Activated CD8-positive, alpha-beta memory T cell treated with anti-CD3 and anti-CD28 coated beads, Interleukin-2, amount 50 U/mL, for 24 hours (primary cell): ENCODE data around the gene SUPT7L.
"Not testable (repeated sequence)": the region's sequence is repeated elsewhere in the genome, so short reads cannot be mapped to it uniquely, and the experiment has no call there.

Source experiments
- DNase-seq: peaks from one replicate; pipeline ENCODE4 v3.0.0-alpha.2; 2020; ENCODE audit errors: extremely low read depth

Gene SUPT7L

DNA sequence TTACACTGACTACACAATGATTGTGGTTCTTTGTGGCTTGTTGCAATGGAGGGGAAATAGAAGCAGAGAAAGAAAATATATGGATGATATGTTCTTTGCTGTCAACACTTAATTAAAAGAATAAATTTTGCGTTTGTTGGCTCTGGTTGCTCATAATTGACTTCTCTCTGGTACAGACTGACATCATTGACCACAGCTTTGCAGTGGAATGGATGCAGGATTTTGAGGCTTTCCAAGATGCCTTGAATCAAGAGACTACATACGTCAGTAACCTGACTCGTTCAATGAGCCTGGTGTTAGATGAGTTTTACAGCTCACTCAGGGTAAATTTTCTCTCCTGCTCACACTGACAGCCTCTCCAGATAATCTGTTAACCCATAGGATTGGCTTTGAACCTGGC, 24.7 kb downstream of the SUPT7L start:
- no peak for DNase-seq

- DNase-seq, result no peak
Measured at GRCh38 chr2:27638037-27638637, 25.3 kb downstream of the SUPT7L start.

DNA sequence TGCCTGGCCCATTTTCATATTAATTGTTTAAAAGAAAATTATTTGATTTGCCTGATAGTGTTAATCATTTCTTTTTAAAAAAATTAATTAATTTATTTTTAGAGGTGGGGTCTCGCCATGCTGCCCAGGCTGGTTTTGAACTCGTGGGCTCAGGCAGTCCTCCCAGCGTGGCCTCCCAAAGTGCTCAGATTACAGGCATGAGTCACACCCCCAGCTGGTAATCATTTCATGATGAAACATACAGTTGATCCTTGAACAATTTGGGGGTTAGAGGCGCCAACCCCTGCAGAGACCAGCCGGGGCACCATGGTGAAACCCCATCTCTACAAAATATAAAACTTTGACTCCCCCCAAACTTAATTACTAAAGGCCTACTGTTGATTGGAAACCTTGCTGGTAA, 26.6 kb downstream of the SUPT7L start:
- DNase-seq, result no peak

- DNase-seq, result no peak
Measured at GRCh38 chr2:27634291-27634690, 29.1 kb downstream of the SUPT7L start.

DNA sequence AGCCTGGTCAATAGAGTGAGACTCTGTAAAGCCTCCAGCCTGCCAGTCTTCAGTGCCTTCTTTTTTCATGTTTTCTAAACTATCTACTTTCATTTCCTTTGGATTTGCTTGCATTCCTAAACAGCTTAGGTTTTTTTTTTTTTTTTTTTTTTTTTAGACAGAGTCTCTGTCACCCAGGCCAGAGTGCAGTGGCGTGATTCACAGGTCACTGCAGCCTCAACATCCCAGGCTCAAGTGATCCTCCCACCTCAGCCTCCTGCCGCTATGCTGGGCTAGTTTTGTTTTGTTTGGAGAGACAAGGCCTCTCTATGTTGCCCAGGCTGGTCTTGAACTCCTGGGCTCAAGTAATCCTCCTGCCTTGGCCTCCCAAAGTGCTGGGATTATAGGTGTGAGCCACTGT, 33.2 kb downstream of the SUPT7L start:
- not testable (repeated sequence) for DNase-seq

DNA sequence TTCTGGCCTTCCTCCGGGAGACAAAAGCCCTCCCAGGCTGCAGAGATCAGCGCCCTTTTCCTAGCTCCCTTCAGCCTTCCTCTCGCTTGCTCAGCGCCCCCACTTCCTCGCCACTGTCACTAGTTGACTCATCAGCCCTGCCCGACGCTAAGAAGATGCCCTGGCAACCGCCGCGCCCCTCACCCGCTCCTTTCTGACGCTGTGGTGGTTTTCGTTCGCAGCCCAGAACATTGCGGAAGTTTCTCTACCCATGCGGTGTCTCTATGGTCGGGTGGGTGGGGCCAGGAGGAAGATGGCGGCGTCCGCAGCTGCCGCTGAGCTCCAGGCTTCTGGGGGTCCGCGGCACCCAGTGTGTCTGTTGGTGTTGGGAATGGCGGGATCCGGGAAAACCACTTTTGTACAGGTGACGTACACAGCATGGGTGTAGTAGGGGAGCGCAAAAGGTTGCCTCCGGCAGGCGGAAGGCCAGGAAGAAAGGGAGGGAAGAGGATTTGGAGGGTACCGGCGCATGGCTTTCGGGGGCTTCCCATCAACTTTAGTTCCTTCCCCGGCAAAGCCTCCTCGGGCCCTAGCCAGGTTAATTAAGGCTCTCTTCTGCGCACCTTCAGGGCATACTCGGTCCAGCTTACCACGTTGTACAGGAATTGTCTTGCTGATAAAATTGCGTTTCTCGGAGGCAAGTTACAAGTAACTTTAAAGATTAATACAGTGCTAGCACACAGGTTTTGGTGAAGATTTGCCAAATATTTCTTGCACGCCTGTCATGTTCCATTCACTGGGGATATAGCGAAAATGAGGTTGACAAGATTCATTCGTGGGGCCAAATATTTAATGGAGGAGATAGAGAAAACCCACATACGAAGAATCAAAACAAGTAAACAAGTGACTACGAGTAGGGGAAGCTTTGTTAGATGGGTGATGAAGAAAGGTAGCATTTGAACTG, 34.4 kb downstream of the SUPT7L start, which contains the start of the genes CCDC121 and GPN1:
CCDC121 (minus strand) TSS at position 246 of the 943 bp plus-strand sequence. CDS start 1,213 bp downstream, outside the sequence.
GPN1 (plus strand) TSS at position 284 of the 943 bp plus-strand sequence; CDS start at position 293, 9 bp downstream.
- peak; percentile 97 for DNase-seq

DNA sequence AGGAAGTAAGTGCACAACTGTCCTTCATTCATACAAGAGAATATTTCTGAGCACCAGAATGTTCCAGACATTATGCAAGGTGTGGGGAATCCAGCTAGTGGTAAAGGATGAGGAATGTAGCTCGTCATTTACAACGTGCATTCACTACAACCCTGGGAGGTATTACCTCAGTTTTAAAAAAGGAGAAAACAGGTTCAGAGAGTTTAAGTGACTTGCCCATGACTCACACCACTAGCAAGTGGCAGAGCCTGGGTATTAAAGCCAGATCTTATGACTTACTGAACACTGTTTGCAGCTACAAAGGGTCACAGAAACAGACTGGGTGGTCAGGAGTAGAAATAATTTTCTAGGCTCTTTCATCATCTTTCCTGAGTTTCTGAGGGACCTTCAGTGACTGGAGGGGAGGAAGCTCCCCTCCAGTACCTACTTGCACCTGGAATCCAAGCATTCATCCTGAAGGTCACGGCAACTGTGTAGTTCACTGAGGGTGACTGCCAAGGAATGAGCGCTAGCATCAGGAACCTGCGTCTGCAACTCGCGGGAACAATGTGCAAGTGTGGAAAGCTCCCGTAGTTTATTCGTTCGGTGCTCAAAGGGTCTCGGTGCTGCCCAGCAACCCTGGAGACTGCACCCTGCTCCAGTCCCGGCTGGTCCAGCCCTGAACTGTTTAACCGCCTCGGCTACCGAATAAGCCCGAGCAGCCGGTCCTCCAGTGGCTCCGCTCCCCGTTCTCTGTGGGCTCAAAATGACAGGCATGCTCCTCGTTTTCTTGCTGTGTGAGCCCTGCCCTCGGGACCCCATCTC, 35.2 kb downstream of the SUPT7L start:
- no peak for DNase-seq

- DNase-seq, result not testable (repeated sequence)
Measured at GRCh38 chr2:27626921-27627320, 36.5 kb downstream of the SUPT7L start.

GRCh38 chr2:27626323-27626722, 37.1 kb downstream of the SUPT7L start:
- not testable (repeated sequence) for DNase-seq

- DNase-seq, result no peak
Measured at GRCh38 chr2:27624943-27625342, 38.5 kb downstream of the SUPT7L start.

DNA sequence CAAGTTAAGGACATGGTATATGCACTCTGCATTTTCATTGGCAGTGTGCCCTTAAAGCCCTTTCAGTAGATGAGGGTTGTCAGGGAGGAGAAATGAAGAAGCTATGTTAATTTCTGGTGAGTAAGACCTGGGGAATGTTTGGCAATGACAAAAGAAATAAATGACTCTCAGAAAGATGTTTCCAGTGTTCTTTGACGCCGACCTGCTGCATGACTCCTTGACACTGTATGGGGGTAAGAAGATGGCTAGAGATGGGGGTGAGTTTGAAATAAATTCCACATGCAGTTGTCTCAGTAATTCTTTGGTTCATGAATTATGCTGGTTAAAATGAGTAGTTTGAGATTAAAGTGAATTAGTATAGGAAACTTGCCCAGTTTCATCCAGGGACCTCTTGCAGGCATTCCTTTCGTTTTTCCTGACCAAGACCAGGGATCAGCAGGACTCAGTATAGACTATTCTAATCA, 40.5 kb downstream of the SUPT7L start:
- DNase-seq, result no peak

DNA sequence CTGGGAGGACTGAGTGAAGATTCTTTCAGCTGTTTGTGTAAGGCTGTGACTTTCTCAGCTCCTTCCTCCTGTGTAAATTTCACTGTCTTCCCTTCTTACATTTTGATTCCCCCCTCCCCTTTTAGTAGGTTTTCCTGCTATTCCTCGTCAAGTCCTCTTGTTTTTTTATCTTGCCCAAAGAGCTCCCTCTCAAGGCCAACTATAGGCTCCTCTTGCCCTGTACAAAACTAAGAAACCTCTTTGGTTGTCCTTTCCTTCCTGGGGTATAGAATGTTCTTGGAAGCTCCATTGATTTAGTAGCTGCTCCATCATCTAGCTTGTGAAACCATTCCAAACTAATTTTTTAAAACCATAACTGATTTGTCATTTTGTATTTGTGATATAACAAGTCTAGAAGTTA, 41.9 kb downstream of the SUPT7L start:
- DNase-seq, result no peak

DNA sequence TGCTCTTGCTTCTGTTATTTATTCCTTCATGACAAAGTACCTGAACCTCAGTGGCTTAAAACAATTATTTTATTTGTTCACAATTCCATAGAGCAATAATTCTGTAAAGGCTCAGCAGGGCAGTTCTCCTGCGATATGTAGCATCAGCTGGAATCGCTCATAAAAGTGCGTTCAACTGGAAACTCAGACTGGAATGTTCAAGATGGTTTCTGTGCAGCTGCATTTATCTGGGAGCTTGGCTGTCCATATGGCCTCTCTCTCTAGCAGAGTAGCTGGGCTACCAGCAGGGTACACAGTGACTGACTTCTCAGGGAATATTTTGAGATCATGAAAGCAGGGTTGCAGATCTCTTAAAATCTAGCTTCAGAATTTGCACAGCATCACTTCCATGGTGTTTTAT, 48.1 kb downstream of the SUPT7L start:
- no peak for DNase-seq

DNA sequence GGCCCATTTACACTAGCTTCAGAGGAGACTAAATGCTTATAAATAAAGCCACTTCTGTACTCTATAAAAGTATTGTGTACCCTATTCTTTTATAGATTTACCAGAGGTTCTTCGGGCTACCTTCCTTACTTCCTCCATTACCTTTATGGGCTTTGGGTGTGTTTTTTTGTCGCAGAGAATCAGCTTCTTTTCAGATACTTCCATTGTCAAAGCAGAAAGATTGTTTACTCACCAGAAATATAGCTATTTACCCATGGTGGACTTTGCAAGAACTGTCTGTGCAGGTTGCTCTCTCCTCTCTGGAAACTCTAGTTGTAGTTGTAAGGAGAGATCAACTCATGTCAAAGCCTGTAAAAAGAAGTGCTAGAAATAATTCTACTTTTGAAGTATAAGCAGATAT, 49.4 kb downstream of the SUPT7L start:
- DNase-seq, result no peak

DNA sequence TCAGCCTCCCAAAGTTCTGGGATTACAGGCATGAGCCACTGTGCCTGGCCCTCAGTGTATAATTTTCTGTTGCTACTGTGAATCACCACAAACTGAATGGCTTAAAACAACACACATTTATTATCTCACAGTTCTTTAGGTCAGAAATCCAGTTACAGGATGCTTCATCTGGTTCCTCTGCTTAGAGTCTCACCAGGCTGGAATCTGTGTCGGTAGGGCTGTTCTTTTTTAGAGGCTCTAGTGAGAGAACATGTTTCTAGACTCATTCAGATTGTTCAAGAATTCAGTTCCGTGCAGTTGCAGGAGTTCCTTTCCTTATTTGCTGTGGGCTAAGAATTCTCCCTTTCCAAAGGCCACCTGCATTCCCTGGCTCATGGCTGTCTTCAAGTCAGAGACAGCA, 56.8 kb downstream of the SUPT7L start:
- DNase-seq, result no peak
